Heart right ventricle (tissue), 16 donors: ENCODE measurements around the gene YIPF3. TPM values are rescaled to one million over a fixed set of nuclear protein-coding genes. Genes with fewer than 3 reads are reported as not detected.

Experiments
- ATAC-seq, 8 donors: fragments of 200-7000 bp; cut with Tn5 transposase; one replicate each; pipeline ENCODE4 v1.9.1; 2020; ENCODE audit warnings: mild to moderate bottlenecking in 8 of 8, moderate library complexity in 8 of 8, moderate number of reproducible peaks in 1 of 8
- DNase-seq, 2 donors: peaks; one replicate each; pipeline ENCODE4 v3.0.0-alpha.2; 2020
- H3K27ac ChIP-seq, 10 donors: fragments of 200-600 bp; sonication (generic) in 2 of 10; one replicate each; pipeline versions ENCODE4 v1.5.0 to v1.8.0; 2020 to 2022; ENCODE audit warnings: mild to moderate bottlenecking in 3 of 10
- H3K27me3 ChIP-seq, 7 donors: fragments of 200-600 bp; one replicate each; pipeline ENCODE4 v1.8.0; 2021 to 2022; ENCODE audit warnings: mild to moderate bottlenecking in 2 of 7
- H3K36me3 ChIP-seq, 9 donors: fragments of 200-600 bp; sonication (generic) in 1 of 9; one replicate each; pipeline versions ENCODE4 v1.5.0 to v1.8.0; 2020 to 2022; ENCODE audit warnings: mild to moderate bottlenecking in 2 of 9
- H3K4me1 ChIP-seq, 9 donors: fragments of 200-600 bp; sonication (generic) in 1 of 9; one replicate each; pipeline versions ENCODE4 v1.5.0 to v1.8.0; 2020 to 2022; ENCODE audit warnings: mild to moderate bottlenecking in 4 of 9
- H3K4me3 ChIP-seq, 10 donors: fragments of 200-600 bp; sonication (generic) in 2 of 10; one replicate each; pipeline versions ENCODE4 v1.5.0 to v1.8.0; 2020 to 2022; ENCODE audit warnings: mild to moderate bottlenecking in 7 of 10, moderate library complexity in 2 of 10
- H3K9me3 ChIP-seq, 11 donors: fragments of 200-600 bp in 10 of 11; sonication (generic) in 2 of 11; one replicate each; pipeline versions ENCODE4 v1.5.0 to v1.8.0; 2013 to 2022; ENCODE audit warnings: mild to moderate bottlenecking in 2 of 11, control low read depth in 1 of 11, moderate library complexity in 1 of 11
- CTCF ChIP-seq, 9 donors: fragments of 200-600 bp; sonication (generic) in 2 of 9; IDR thresholded peaks; one replicate each; pipeline versions ENCODE4 v1.5.0 to v1.8.0; 2021 to 2022; ENCODE audit warnings: antibody characterized with exemption in 9 of 9, mild to moderate bottlenecking in 5 of 9, moderate library complexity in 1 of 9
- WGBS, 2 donors: extraction: QIAGEN DNeasy Blood & Tissue Kit; methylation state at CpG; one replicate each; pipeline ENCODE4 v1.1.7; 2013; ENCODE audit warnings: inconsistent platforms in 1 of 2; 5-methylcytosine and 5-hydroxymethylcytosine counted together
- intact Hi-C, 10 donors: fragments of 100-400 bp; cut with DNase I; formaldehyde crosslinking; loops; one replicate each; pipeline versions ENCODE4 v1.11.1 to v1.14.2; 2022
- polyA plus RNA-seq, 2 donors: library from polyadenylated mRNA; stranded (reverse); fragments of 200-250 nt; gene quantifications; one replicate each; pipeline ENCODE4 v1.2.3, GENCODE V29; 2013
- total RNA-seq, 10 donors: library from RNA; stranded (reverse); fragmentation: NEBNext Ultra II Directional in 3 of 10; extraction: Animal tissue kit (Norgen Biotek cat#: 25700) in 3 of 10; gene quantifications; one replicate each; pipeline versions ENCODE4 v1.2.1 to v1.2.4, GENCODE V29; 2021 to 2023
- donor health status: Arrhythmogenic right ventricular cardiomyopathy.
- donor health status: ischemic (EF 13 %, LVEDD 7.1; RV severe dilation, severe dysfunction).
- donor health status: healthy with polysubstance abuse.
- donor health status: DM: no; HTN: yes; CAD: no.
- donor health status: DM: no; HTN: no; CAD: no.
- donor health status: ischemic (EF 25% LVEDD 6.9; RV normal size, moderate dysfunction).
- donor health status: ischemic (EF 25% LVEDD 5.7; RV mildly dilated, moderate dysfunction).
- donor health status: healthy.
- donor health status: DM: yes; HTN: yes; CAD: no.
- donor health status: Ischemic cardiomyopathy.
- donor health status: ischemic (EF 35%, LVEDD 5.7; RV mildly dilated, moderate dysfunction).
- donor health status: nonischemic (EF 11% LVEDD 7.7; RV severe dilation, severe dysfunction).
- donor health status: DM: yes; HTN: yes; CAD: no.
- donor health status: PGD.
- donor health status: ischemic (EF 29% LVEDD 5.4; RV normal size, mild dysfunction).
- donor health status: nonischemic (EF 23%, LVEDD 6.1; RV moderate dilation, normal function).

The YIPF3 gene
- total and polyA plus RNA-seq, 12 donors: 50.3 to 115 (median 69.0) TPM

GRCh38 chr6:43472515-43472914, 44.2 kb downstream of the YIPF3 start:
- DNase-seq (no peak), ATAC-seq (no peak)
- peaks cover 0 to 34% (median 10%) of the 10 kb centered on the region in 9 donors for H3K4me1 ChIP-seq
- no peaks in the 10 kb centered on the region for H3K9me3 ChIP-seq
- H3K4me3 ChIP-seq: no peak overlapping the region
- intact Hi-C loops: no loop called here
- no peaks in the 10 kb centered on the region for H3K36me3 ChIP-seq
- WGBS, 2 donors: 96 to 97% methylated on average over 4 of the region's 4 CpGs
- no peak for TF ChIP-seq CTCF (IDR thresholded peaks at IDR 0.05)
- peaks cover 0 to 3% (median 0%) of the 10 kb centered on the region in 7 donors for H3K27me3 ChIP-seq
- no peak overlapping the region for H3K27ac ChIP-seq

- Histone ChIP-seq H3K9me3 (no peaks in the 10 kb centered on the region), H3K27ac (no peak overlapping the region), H3K4me1 (peaks cover 0 to 37% (median 5%) of the 10 kb centered on the region in 9 donors), H3K4me3 (no peak overlapping the region), H3K27me3 (peaks cover 0 to 3% (median 0%) of the 10 kb centered on the region in 7 donors), H3K36me3 (no peaks in the 10 kb centered on the region)
- TF ChIP-seq CTCF (IDR thresholded peaks at IDR 0.05): no peak
- WGBS, 2 donors: 76 to 87% methylated on average over 1 of the region's 1 CpG
- ATAC-seq: no peak
- DNase-seq: no peak
- intact Hi-C loops: no loop called here
Measured at GRCh38 chr6:43471399-43471798, 45.3 kb downstream of the YIPF3 start.

GRCh38 chr6:43469947-43470346, 46.8 kb downstream of the YIPF3 start:
- no peaks in the 10 kb centered on the region for H3K9me3 ChIP-seq
- DNase-seq: no peak
- TF ChIP-seq CTCF (IDR thresholded peaks at IDR 0.05): no peak
- peak overlapping the region in 3 of 10 donors; percentile 75 to 90 (median 87) for H3K27ac ChIP-seq
- ATAC-seq: no peak
- H3K4me3 ChIP-seq: no peak overlapping the region
- intact Hi-C loops: loop anchor here in 1 of 10 donors (5.0 kb wide), 1 partner anchor 37 kb away; no protein-coding TSS in a partner anchor
- H3K36me3 ChIP-seq: no peaks in the 10 kb centered on the region
- 92 to 94% methylated on average over 7 of the region's 7 CpGs for WGBS, 2 donors
- H3K4me1 ChIP-seq: peaks cover 0 to 37% (median 5%) of the 10 kb centered on the region in 9 donors
- peaks cover 0 to 3% (median 0%) of the 10 kb centered on the region in 7 donors for H3K27me3 ChIP-seq

GRCh38 chr6:43468748-43469681, 47.7 kb downstream of the YIPF3 start:
- H3K4me1 ChIP-seq: peaks cover 0 to 37% (median 5%) of the 10 kb centered on the region in 9 donors
- DNase-seq (peak; percentile 45 to 51), ATAC-seq (peak; percentile 77 to 95 (median 88))
- no peaks in the 10 kb centered on the region for H3K9me3 ChIP-seq
- no peak for TF ChIP-seq CTCF (IDR thresholded peaks at IDR 0.05)
- intact Hi-C loops: loop anchor here in 1 of 10 donors (5.0 kb wide), 1 partner anchor 38 kb away; no protein-coding TSS in a partner anchor
- WGBS, 2 donors: 50 to 59% methylated on average over 13 of the region's 13 CpGs
- no peaks in the 10 kb centered on the region for H3K36me3 ChIP-seq
- peak overlapping the region in 9 of 10 donors; percentile 28 to 90 (median 73) for H3K27ac ChIP-seq
- peaks cover 0 to 6% (median 0%) of the 10 kb centered on the region in 7 donors for H3K27me3 ChIP-seq
- H3K4me3 ChIP-seq: no peak overlapping the region
